Measurements from ENCODE around the gene ITGA7.

- TF ChIP-seq CTCF (conservative IDR thresholded peaks at IDR 0.05) (no peak), ZFX (IDR thresholded peaks at IDR 0.05) (no peak)
Observed at GRCh38 chr12:55746174-55746912, 38.6 kb upstream of the ITGA7 start.
